Measurements from ENCODE around the gene IL1RAPL2.

DNA sequence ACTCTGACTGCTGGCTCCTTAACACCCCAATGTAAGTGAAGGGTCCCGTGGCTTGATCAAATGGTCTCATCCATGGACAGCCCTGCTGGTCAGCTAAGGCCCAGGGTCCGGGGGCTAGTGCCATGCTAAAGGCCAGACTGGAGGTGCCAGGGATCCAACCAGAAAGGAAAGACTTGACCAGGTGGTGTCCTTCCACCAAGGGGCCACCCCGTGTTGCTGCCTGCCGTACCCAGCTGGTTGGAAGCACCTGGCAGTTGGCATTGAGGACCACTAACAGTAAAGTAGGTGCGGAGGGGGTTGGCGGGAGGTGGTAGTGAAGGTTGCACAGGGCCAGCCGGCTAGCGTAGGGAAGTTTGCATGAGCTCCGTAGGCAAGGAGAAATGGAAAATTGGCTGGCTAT, 1.7 kb upstream of the IL1RAPL2 start:
- no peak for TF ChIP-seq FOXK2 (IDR thresholded peaks at IDR 0.05)
- no peak for TF ChIP-seq FOXM1 (IDR thresholded peaks at IDR 0.05; ENCODE audit: borderline replicate concordance)
- TF ChIP-seq BHLHE40 (IDR thresholded peaks at IDR 0.05; ENCODE audit: borderline replicate concordance), result no peak
- TF ChIP-seq ZNF384 (IDR thresholded peaks at IDR 0.05), result no peak
